Measurements from ENCODE around the gene TMEM147. TPM values are rescaled to one million over a fixed set of nuclear protein-coding genes. Genes with fewer than 3 reads are reported as not detected.

TMEM147 gene
- total RNA-seq, 2 donors from 2014 or later = 93.3 to 106 TPM

DNA sequence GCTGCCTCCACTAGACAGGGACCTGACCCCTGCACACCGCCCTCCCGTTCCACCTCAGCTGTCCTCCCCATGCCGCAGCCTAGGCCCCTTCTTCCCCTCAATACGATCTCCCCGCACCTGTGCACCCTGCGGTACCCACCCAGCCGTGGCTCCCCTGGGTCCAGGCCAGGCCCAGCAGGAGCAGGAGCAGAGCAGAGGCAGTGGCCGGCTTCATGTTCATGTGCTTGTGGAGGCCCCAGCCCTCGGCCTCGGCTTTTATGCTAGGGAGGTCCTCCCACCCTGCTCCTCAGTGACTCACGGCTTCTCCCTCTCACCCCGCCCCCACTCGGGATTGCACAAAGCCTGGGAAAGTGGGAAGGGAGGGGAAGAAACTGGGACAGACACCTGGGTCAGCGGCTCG lies 43.7 kb upstream of the TMEM147 start:
- TF ChIP-seq, protein P1, sequence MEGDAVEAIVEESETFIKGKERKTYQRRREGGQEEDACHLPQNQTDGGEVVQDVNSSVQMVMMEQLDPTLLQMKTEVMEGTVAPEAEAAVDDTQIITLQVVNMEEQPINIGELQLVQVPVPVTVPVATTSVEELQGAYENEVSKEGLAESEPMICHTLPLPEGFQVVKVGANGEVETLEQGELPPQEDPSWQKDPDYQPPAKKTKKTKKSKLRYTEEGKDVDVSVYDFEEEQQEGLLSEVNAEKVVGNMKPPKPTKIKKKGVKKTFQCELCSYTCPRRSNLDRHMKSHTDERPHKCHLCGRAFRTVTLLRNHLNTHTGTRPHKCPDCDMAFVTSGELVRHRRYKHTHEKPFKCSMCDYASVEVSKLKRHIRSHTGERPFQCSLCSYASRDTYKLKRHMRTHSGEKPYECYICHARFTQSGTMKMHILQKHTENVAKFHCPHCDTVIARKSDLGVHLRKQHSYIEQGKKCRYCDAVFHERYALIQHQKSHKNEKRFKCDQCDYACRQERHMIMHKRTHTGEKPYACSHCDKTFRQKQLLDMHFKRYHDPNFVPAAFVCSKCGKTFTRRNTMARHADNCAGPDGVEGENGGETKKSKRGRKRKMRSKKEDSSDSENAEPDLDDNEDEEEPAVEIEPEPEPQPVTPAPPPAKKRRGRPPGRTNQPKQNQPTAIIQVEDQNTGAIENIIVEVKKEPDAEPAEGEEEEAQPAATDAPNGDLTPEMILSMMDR (IDR thresholded peaks at IDR 0.05) = no peak
- no peak for DNase-seq (ENCODE audit: low spot score)
- no peaks in the 10 kb centered on the region for H3K9me3 ChIP-seq
- no peaks in the 10 kb centered on the region for H3K36me3 ChIP-seq
- H3K27ac ChIP-seq = no peak overlapping the region
- no peak overlapping the region for H3K4me3 ChIP-seq
- H3K27me3 ChIP-seq = no peaks in the 10 kb centered on the region
- H3K4me1 ChIP-seq = no peaks in the 10 kb centered on the region

- Histone ChIP-seq H3K27me3 (no peaks in the 10 kb centered on the region), H3K9me3 (no peaks in the 10 kb centered on the region), H3K36me3 (no peaks in the 10 kb centered on the region), H3K27ac (no peak overlapping the region), H3K4me3 (no peak overlapping the region), H3K4me1 (no peaks in the 10 kb centered on the region)
- no peak for DNase-seq (ENCODE audit: low spot score)
- TF ChIP-seq, protein P1 (IDR thresholded peaks at IDR 0.05) = no peak
Observed at GRCh38 chr19:35502751-35503150, 42.7 kb upstream of the TMEM147 start.

DNA sequence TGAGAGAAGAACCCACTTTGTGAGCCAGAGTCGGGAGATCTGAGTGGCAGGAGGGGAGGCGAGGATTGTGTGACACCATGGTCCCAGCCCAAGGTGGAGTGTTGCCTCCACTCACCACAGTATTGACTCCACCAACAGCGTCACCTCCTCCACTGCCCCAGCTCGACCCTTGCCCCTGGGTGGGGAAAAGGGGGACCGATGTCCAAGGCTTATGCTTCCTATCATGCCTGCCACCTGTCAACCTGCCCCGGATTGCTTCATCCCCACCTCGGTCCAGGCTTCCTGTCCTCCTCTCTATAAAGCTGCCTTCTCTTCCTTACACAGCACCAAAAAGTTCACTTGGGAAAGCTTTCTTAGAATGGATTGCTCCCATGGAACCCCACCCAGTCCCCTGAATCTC lies 39.4 kb upstream of the TMEM147 start:
- no peak overlapping the region for H3K27ac ChIP-seq
- H3K36me3 ChIP-seq = no peaks in the 10 kb centered on the region
- DNase-seq (ENCODE audit: low spot score) = no peak
- no peak overlapping the region for H3K4me3 ChIP-seq
- no peaks in the 10 kb centered on the region for H3K9me3 ChIP-seq
- peaks cover 0 to 16% of the 10 kb centered on the region in 2 donors for H3K4me1 ChIP-seq
- TF ChIP-seq, protein P1 (IDR thresholded peaks at IDR 0.05) = no peak
- no peaks in the 10 kb centered on the region for H3K27me3 ChIP-seq

- no peaks in the 10 kb centered on the region for H3K36me3 ChIP-seq
- no peak for DNase-seq (ENCODE audit: low spot score)
- H3K4me1 ChIP-seq = peaks cover 0 to 16% of the 10 kb centered on the region in 2 donors
- no peak overlapping the region for H3K27ac ChIP-seq
- no peak overlapping the region for H3K4me3 ChIP-seq
- peaks cover 0 to 3% of the 10 kb centered on the region in 2 donors for H3K27me3 ChIP-seq
- TF ChIP-seq, protein P1 (IDR thresholded peaks at IDR 0.05) = no peak
- H3K9me3 ChIP-seq = no peaks in the 10 kb centered on the region
Observed at GRCh38 chr19:35507561-35507960, 37.9 kb upstream of the TMEM147 start.

DNA sequence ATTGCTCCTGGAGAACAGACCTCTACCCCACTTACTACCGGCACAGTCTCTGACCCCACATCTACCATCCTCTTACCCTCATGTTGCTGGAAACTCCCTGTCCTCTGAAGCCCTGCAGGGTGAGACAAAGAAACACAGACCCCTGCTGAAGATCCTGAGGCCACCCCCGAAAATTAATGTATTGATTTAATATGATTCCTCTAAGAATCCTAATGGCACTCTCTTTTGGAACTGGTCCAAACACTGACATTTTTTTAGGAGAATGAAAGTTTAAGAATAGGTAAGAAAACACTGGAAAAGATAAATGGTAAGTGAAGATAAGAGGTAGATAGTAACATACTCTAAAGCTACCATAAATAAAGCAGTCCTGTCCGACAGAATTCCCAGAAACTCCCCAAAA lies 37.3 kb upstream of the TMEM147 start:
- DNase-seq (ENCODE audit: low spot score) = no peak

More for the DNA sequence above, 37.3 kb upstream of the TMEM147 start:
- peaks cover 0 to 3% of the 10 kb centered on the region in 2 donors for H3K27me3 ChIP-seq
- H3K36me3 ChIP-seq = no peaks in the 10 kb centered on the region
- H3K4me3 ChIP-seq = no peak overlapping the region
- no peaks in the 10 kb centered on the region for H3K9me3 ChIP-seq
- H3K27ac ChIP-seq = no peak overlapping the region
- peaks cover 0 to 16% of the 10 kb centered on the region in 2 donors for H3K4me1 ChIP-seq
- TF ChIP-seq, protein P1 (IDR thresholded peaks at IDR 0.05) = no peak

Data from right atrium auricular region (tissue), 2 donors.